Stimulated activated CD8-positive, alpha-beta memory T cell treated with anti-CD3 and anti-CD28 coated beads, Interleukin-7, amount 100 ng/mL, for 4 hours (primary cell): ENCODE measurements around the gene PHLDA2.
A peak's percentile ranks its signal among the peaks of the same experiment; 100 is the strongest.
"Not testable (repeated sequence)": the region's sequence is repeated elsewhere in the genome, so short reads cannot be mapped to it uniquely, and the experiment has no call there.

Experiments used
- DNase-seq, 2 donors: peaks; one replicate each; pipeline ENCODE4 v3.0.0-alpha.2; 2020; ENCODE audit warnings: low read depth in 2 of 2

PHLDA2 gene

DNA sequence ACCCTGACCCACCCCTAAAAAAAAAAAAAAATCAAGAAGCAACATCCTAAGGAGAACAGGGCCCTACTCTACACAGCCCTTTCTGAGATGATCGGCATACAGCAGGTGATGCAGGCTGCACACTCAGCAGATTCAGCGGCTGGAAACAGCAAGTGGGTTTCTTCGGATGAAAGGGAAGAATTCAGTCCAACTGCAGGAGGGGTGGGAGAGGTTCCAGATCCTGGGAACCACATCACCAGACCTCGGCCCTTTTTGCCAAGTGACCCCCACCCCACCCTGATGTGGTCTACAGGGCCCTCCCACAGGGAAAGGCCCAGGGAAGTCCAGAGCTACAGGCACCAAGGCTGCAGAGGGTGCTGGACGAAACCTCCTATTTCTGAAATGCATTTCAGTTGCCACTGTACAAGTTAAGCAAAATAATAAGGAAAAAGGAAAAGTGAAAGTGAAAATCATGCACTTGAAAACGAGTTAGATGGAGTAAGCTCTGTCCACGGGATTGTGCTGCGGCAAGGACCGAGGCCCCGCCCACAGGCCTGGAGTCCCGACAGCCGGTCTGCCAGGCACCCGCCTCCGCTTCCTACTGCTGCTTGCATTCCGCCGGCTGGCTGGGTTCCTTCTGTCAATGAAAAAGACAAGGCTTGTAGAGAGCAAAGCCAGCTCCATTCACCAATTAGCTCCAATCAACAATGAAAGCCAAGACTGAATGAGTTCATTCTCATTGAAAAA, 16.0 kb upstream of the PHLDA2 start:
- DNase-seq, result peak in 1 of 2 donors; percentile 38

DNA sequence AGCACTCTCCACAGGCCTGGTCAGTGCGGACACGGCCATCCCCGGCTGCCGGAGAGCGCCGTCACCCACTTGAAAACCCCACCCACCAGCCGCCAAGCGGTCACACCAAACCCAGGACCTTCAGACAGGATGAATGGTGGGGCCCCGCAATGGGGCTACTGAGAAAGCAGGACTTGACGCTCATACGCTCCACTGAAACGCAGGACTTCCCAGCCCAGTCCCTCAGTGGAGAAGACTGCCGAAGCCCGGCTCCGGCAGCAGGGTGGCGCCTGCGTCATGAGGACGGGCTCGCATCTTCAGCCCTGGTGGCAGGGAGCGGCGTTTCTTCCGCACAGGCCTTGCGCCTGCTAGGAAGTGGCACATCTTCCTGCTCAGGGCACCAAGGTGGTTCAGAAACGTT, 15.3 kb upstream of the PHLDA2 start:
- DNase-seq, result no peak

DNA sequence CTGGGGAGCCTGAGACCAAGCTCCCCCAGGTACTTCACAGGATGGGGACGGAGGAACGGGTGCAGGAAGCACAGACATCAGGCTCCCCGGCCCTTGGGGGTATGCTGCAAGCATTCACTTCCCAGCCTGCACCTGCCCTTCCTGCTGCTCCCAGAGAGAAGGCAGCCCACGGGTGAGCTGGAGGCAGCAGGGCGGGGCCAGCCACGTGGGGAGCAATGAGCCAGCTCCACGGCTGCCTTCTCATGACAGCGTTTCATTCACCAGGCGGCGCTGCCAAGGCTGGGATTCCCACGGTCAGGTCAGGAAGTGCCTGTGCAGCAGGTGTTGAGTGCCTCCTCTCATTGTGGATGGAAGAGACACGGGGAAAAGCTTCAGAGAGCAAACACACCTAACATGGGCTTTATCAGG, 14.5 kb upstream of the PHLDA2 start:
- no peak for DNase-seq

DNA sequence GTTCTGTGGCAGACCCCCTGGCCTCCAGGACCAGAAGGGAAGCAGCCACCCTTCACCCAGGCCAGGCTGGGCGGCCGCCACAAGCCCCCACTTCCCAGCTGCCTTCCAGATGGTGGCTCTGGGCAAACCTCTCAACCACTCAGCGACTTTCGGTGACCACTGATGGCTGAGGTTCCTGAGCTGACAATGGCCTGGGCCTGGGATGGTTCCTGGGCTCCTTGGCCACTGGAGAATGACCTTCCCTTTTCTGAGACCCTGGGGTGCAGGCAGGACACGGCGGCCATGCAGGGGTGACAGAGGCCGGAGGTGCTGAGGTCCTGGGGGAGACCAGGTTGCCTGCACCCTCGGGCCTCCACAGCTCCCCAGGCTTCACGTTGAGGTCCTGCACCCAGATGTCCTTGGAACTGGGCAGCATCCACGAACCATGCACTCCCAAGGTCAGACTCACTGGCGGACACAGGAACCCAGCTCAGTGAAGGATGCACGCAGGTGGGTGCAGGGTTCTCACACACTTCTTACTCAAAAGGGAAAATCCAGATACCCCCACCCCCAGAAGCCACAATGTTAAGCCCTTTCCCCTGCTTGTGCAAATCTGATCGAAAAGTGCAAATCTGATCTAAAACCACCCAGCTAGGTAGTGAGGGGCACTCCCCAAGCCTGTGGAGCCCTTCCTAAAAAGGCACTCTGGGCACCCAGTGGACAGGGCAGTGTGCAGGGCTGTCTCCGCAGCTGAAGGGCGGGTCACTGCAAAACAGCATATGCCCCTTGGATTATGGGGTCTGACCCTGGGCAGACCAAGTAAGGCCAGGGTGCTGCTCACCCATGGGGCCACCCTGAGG, 13.9 kb upstream of the PHLDA2 start:
- DNase-seq, result no peak

DNA sequence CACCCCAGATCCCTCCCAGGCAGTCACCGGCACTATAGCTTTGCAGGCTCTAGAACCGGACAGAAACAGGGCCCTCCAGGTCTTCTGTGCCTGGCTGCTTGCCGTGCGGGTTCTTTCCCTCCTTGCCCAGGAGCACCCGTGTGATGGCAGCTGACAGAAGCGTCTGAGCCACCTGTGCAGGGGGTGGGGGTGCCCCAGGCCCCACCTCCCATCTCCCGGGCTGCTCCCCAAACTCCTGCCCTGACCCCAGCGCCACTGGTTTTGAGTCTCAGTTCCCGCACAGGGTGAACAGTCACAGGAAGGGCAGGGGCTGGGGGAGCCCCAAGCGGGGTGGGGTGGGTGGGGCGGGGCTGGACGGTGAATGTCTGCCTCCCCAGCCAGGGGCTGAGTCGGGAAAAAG, 13.2 kb upstream of the PHLDA2 start:
- no peak for DNase-seq

DNA sequence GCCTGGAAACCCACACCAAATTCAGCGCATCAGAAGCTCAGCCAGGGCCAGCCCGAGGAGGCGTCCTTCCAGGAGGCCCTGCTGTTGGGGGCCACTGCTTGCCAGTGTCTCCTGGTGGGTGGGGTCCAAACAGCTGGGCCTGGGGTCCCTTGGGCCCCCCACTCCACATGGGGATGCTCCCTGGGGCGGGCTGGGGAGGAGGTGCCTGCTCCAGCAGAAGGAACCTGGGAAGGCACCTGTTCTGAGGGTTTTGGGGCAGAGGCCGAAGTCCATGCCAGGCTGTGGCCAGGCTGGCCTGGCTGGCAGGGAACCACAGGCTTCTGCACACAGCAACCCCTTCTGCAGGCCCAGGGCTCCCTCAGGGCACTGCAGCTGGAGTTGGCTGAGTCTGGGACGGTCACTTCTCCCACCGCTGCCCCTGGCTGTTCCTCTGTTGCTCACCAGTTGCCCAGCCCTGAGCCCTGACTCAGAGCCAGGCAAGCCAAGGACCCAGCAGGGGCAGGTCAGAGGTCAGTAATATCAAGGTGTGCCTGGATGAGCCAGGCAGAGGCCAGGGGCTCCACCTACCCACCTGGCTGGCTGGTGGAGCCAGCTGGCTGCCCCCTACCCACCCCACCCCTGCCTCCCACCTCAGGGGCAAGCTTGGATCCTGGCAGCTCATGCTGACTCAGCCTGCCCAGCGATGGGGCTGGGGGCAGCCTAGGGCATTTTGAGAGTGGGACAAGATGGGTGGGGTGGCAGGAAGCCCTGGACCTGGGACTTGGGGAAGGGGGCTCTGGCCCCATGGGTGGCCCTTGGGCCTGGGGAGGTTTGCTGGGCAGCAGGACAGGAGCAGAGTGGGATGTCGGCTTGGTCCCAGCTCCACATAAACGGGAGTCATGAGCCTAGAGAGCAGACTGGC, 12.0 kb upstream of the PHLDA2 start:
- no peak for DNase-seq

DNA sequence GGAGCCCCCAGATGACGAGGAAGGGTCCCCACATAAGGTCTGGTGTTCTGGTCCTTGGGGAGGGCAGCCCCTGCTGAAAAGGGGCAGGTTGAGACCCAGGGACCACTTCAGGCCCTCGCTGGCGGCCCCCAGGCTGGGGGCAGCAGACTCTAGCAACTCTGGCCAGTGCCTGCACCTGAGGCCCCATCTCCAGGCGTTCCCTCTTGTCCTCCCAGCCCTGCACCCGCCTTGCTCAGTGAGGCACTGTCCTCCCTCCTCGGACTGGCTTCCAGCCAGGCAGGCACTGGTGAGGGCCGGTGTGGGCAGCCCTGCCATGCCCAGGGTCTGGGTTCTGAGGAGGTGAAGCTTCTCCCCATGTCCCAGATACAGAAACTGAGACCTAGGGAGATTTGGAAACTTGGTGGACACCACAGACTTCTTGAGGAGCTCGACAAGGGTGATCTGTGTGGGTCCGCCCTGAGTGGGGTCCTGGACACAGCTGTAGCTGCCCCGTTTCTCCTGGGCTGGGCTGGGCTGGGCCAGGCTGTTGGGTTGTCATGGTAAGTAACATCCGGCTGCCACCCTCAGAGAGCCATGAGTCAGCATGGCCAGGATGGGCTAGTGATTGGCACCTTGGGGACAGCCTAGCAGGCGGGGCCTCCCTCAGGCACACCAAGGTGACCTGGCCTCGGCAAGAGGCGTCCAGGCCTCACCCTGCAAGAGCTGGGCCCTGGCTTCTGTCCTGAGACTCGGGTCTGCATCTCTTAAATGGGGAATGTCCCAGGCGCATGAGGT, 11.1 kb upstream of the PHLDA2 start:
- DNase-seq, result no peak

DNA sequence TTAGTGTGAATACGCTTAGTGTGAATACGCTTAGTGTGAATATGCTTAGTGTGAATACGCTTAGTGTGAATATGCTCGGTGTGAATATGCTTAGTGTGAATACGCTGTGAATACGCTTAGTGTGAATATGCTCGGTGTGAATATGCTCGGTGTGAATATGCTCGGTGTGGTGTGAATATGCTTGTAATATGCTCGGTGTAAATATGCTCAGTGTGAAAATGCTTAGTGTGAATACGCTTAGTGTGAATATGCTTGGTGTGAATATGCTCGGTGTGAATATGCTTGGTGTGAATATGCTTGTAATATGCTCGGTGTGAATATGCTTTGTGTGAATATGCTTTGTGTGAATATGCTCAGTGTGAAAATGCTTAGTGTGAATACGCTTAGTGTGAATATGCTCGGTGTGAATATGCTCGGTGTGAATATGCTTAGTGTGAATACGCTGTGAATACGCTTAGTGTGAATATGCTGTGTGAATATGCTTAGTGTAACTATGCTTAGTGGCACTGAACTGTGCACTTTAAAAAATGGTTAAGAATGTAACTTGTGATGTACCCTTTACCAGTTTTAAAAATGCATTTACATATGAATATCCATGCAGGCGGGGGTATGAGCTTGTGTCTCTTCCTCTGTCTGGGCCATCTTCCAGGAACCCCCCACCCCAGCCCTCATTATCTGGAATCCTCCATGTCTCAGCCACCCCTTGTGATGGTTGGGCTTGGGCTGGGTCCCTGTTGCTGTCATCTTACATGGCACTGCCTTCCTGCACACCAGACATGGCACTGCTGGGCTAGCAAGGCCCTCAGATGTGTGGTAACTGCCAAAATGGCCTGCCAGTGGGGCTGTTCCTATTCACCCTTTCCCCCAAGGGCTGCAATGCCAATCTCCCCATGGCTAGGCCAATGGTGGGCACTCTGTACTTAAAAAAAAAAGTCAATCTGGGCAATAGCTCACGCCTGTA, 9.5 kb upstream of the PHLDA2 start:
- DNase-seq, result not testable (repeated sequence)

DNA sequence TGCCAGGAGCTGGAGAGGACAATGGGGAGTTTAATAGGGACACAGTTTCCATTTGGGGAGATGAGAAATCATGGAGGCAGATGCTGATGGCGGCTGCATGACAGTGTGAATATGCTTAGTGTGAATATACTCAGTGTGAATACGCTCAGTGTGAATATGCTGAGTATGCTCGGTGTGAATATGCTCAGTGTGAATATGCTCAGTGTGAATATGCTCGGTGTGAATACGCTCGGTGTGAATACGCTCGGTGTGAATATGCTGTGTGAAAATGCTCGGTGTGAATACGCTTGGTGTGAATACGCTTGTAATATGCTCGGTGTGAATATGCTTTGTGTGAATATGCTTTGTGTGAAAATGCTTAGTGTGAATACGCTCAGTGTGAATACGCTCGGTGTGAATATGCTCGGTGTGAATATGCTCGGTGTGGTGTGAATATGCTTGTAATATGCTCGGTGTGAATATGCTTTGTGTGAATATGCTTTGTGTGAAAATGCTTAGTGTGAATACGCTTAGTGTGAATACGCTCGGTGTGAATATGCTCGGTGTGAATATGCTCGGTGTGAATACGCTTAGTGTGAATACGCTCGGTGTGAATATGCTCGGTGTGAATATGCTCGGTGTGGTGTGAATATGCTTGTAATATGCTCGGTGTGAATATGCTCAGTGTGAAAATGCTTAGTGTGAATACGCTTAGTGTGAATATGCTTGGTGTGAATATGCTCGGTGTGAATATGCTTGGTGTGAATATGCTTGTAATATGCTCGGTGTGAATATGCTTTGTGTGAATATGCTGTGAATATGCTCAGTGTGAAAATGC, 8.6 kb upstream of the PHLDA2 start:
- not testable (repeated sequence) for DNase-seq

DNA sequence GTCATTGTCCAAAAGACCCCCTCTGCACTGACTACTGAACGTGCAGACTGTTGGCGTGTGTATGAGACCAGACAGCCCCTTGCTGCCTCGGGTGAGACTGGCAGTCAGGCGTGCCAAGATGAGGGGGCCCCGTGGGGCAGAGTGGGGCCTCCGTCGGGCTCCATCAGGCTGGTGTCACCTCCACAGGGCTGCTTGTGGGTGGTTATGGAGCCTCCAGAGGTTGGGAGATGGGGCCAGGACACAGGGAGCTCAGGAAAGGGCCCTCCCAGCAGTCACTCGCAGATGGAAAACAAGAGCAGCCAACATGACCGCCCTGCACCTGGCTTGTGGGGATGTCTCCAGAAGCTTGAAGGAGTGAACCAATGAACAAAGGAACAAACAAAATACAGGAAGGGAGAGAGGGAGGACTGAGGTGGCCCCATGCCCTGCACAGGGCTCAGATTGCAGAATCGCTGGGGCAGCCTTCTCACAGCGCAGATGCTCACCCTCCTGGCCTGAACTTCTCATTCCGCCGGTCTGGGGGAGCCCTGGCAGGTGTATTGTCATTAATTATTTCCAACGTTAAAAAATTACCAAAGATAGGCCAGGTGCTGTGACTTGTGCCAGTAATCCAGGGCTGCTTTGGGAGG, 5.5 kb upstream of the PHLDA2 start:
- no peak for DNase-seq

DNA sequence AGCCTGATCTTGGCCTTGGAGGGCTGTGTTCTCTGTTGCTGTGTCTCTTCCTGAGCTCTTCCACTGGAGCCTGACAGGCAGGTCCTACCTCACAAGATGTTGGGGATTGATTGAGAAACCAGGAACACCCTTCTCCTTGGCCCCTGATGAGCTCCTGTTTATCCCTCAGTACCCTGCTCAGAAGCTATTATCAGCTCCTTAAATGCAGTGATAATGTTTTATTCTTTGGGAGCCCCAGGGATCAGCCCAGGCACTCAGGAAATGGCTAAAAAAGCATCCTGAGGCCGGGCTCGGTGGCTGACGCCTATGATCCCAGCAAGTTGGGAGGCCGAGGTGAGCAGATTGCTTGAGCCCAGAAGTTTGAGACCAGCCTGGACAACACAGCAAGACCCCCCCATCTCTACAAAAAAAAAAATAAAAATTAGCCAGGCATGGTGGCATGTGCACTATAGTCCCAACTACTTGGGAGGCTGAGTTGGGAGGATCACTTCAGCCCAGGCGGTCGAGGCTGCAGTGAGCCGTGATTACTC, 4.9 kb upstream of the PHLDA2 start:
- DNase-seq, result no peak

DNA sequence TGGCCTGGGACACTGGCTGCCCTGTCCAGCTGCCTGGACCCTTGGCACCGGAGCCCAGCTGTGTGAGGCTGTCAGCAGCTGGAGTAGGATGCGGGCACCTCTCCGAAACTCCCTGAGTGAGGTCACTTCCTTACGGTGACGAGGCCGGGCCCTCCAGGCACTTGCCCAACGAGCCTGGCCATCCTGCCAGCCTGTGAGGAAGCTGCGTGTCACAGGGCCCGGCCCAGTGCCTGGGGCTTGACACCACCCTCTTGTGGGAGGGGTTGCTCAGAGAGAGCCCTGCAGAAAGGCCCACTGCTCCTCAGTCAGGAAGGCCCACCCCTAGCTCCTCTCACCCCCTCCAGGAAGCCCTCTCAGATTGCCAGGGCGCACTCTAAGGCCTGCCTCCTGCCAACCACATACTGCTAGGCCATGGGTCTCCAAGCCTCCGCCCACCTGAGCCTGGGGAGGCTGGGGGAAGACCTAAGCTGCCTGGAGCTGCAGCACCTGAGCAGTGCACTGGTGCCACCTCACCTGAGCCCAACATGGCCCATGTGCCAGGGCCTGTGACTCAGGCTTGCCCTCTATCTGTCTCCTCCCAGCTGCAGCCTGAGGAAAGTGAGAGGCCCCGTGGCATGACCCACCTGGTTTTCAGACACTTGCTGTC, 4.3 kb upstream of the PHLDA2 start:
- DNase-seq, result peak in 1 of 2 donors; percentile 27

DNA sequence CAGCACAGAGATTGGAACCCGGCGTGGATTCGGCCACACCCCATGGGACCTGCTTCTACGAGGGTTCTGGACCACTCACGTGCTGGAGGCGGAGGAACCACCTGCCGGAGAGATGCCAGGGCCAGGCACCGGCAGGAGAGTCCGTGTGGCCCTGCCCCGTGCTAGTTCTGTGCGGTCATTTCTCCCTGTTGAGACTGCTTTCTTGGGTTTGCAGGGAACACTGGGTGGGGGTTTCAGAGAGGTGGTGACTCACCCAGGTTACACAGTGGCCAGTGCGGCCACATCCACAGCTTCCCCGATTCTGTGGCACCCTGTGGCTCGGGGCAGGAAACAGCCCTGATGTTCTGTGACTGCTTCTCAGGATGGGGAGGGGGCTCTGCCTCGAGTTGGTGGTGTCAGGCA, 3.6 kb upstream of the PHLDA2 start:
- DNase-seq, result no peak

DNA sequence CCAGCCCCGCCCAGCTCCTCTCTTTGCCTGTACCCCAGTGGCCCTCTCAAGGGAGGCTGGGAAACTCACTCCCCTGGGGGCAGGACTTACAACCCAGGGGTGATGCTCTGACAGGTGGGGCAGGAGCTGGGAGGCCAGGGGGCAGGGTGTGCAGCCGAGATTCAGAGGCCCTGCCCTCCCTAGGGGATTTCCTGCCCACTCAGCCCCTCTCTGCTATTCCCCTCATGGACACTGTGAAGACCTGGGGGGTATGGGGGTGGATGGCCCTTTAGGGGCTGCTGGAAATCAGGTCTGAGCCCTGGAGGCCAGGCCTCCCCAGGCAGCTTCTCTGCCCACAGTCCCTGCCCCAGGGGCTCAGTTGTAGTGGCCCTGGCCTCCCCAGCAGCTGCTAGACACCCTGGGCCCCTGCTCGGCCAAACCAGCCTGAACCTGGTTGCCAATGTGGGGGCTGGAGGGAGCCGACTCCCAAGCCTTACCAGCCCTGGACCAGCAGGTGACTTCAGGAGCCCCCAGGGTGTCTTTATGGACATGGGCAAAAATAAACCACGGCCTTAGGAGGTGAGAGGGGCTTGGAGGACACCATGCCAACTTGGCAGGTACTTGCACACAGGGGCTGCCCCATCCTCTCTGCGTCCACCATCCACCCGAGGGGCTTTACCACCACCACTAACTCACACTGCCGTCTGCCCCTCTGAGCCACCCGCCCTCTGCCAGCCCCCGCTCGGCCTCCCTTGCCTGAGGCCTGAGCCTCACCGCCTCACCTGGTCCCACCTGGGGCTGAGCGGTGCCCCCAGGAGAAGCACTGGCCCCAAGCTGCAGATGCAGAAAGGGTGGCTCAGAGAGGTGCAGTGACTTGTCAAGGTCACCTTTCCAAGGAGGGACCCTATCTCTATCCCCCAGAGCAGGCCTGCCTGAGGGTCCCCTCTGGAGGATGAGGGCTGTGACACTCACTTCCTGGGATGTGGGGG, 2.8 kb upstream of the PHLDA2 start:
- DNase-seq, result no peak

DNA sequence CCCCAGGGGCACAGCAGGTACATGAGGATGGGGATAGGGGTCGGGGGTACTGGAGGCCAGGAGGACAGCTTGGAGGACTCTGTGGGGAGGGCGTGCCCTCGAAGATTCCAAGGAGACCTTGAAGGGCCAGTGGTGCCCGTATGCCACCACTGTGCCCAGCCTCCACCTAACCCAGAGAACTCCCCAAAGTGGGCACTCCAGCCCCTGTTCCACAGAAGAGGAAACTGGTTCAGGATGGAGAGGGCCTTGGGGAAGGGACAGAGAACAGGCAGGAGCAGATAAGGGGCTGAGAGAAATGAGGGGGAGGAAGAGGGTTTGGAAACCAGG, 2.2 kb upstream of the PHLDA2 start:
- DNase-seq, result no peak

DNA sequence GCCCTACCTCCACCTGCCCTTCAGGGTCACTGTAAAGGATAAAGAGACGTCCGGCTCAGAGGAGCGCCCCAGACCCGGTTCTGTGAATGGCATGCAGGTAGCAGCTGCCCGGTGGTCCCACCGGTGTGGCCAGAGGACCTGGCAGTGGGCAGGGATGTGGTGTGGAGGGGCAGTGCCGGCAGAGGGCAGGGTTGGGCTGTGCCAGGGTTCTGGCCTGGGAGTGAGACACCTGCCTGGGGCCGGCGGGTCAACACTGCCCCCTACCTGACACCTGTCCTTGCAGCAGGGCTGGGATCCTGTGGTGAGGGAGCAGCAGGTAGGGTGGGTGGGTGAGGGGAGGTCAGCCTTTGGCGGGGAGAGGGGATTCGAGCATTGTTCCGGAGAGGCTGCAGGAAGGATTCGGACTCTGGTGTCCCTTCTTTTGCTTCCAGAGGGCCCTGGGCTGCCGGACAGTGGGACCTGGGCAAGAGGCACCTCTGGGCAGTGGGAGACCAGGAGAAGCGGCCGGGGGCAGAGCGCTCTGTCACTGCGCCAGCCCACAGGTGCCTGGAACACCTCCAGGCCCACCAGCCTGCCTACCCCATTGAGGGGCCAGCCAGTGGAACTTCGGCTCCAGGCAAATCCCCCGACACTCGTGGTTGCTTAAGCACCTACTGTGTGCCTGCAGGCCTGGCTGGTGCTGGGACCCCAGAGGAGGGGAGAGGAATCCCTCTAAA, 1.6 kb upstream of the PHLDA2 start:
- peak in 1 of 2 donors; percentile 26 for DNase-seq
